H9 (cell line): ENCODE data around the gene DAZAP1. TPM values are rescaled to one million over a fixed set of nuclear protein-coding genes. Genes with fewer than 3 reads are reported as not detected.

Experiments used
- DNase-seq: peaks from one replicate; pipeline ENCODE4 v3.0.0-alpha.2; 2017
- H2AFZ ChIP-seq: one replicate; pipeline ENCODE4 v1.6.1; 2013; ENCODE audit warnings: mild to moderate bottlenecking, low read length, control low read depth, moderate library complexity
- H2AK5ac ChIP-seq: 2 replicates; pipeline ENCODE4 v1.6.1; 2013; ENCODE audit warnings: low read length, control low read depth, mixed read lengths; ENCODE audit not compliant: insufficient read length
- H2BK120ac ChIP-seq: one replicate; pipeline ENCODE4 v1.6.1; 2013; ENCODE audit warnings: low read depth, mild to moderate bottlenecking, low read length, control low read depth, inconsistent platforms; ENCODE audit not compliant: poor library complexity, severe bottlenecking
- H2BK12ac ChIP-seq: 2 replicates; pipeline ENCODE4 v1.6.1; 2013; ENCODE audit warnings: low read length, control low read depth, mixed read lengths, low read depth; ENCODE audit not compliant: insufficient read length
- H2BK15ac ChIP-seq: 2 replicates; pipeline ENCODE4 v1.6.1; 2013; ENCODE audit warnings: low read depth, low read length, control low read depth
- H2BK20ac ChIP-seq: one replicate; pipeline ENCODE4 v1.6.1; 2013; ENCODE audit warnings: low read depth, mild to moderate bottlenecking, low read length, control low read depth, inconsistent platforms; ENCODE audit not compliant: poor library complexity, severe bottlenecking
- H2BK5ac ChIP-seq: 2 replicates; pipeline ENCODE4 v1.6.1; 2013; ENCODE audit warnings: low read length, control low read depth, mixed read lengths; ENCODE audit not compliant: insufficient read length
- H3K14ac ChIP-seq: 2 replicates; pipeline ENCODE4 v1.6.1; 2013; ENCODE audit warnings: low read length, control low read depth; ENCODE audit not compliant: insufficient read depth
- H3K18ac ChIP-seq: 2 replicates; pipeline ENCODE4 v1.6.1; 2013; ENCODE audit warnings: low read depth, mild to moderate bottlenecking, mixed read lengths, low read length, control low read depth; ENCODE audit not compliant: insufficient read length
- H3K23ac ChIP-seq: 2 replicates; pipeline ENCODE4 v1.6.1; 2013; ENCODE audit warnings: low read length, control low read depth, mixed read lengths, low read depth; ENCODE audit not compliant: insufficient read length
- H3K23me2 ChIP-seq: 2 replicates; pipeline ENCODE4 v1.6.1; 2013; ENCODE audit warnings: low read depth, mild to moderate bottlenecking, mixed read lengths, low read length, control low read depth; ENCODE audit not compliant: insufficient read length, poor library complexity, severe bottlenecking
- H3K27ac ChIP-seq: 2 replicates; pipeline ENCODE4 v1.5.1; 2013; ENCODE audit warnings: low read length, control low read depth, mixed read lengths, low read depth; ENCODE audit not compliant: insufficient read length
- H3K27me3 ChIP-seq: 2 replicates; pipeline ENCODE4 v1.6.1; 2013; ENCODE audit warnings: low read length, control low read depth, inconsistent platforms; ENCODE audit not compliant: insufficient read depth
- H3K4ac ChIP-seq: 2 replicates; pipeline ENCODE4 v1.6.1; 2013; ENCODE audit warnings: low read depth, mild to moderate bottlenecking, control low read depth, inconsistent platforms, low read length, moderate library complexity
- H3K4me1 ChIP-seq: 2 replicates; pipeline ENCODE4 v1.6.1; 2013; ENCODE audit warnings: low read length, control low read depth, inconsistent platforms; ENCODE audit not compliant: insufficient read depth
- H3K4me2 ChIP-seq: 2 replicates; pipeline ENCODE4 v1.6.1; 2013; ENCODE audit warnings: low read length, control low read depth, mixed read lengths; ENCODE audit not compliant: insufficient read length, insufficient read depth
- H3K56ac ChIP-seq: 2 replicates; pipeline ENCODE4 v1.6.1; 2013; ENCODE audit warnings: low read depth, mild to moderate bottlenecking, mixed read lengths, low read length, control low read depth; ENCODE audit not compliant: insufficient read length
- H3K79me1 ChIP-seq: 2 replicates; pipeline ENCODE4 v1.6.1; 2013; ENCODE audit warnings: low read depth, mild to moderate bottlenecking, moderate library complexity, low read length, control low read depth, inconsistent platforms; ENCODE audit not compliant: insufficient read depth, poor library complexity, severe bottlenecking
- H3K79me2 ChIP-seq: 2 replicates; pipeline ENCODE4 v1.6.1; 2013; ENCODE audit warnings: low read length, control low read depth, inconsistent platforms; ENCODE audit not compliant: insufficient read depth
- H3K9ac ChIP-seq: 2 replicates; pipeline ENCODE4 v1.6.1; 2013; ENCODE audit warnings: low read length, control low read depth, mixed read lengths; ENCODE audit not compliant: insufficient read length; ENCODE audit errors: extremely low read depth
- H3K9me3 ChIP-seq: one replicate; pipeline ENCODE4 v1.6.1; 2013; ENCODE audit warnings: low read depth, low read length, inconsistent platforms; ENCODE audit not compliant: control insufficient read depth
- H3T11ph ChIP-seq: one replicate; pipeline ENCODE4 v1.6.1; 2013; ENCODE audit warnings: mild to moderate bottlenecking, low read length, control low read depth, inconsistent platforms
- H4K20me1 ChIP-seq: one replicate; pipeline ENCODE4 v1.6.1; 2013; ENCODE audit not compliant: control insufficient read depth, insufficient read length, insufficient read depth
- H4K5ac ChIP-seq: 2 replicates; pipeline ENCODE4 v1.6.1; 2013; ENCODE audit warnings: low read depth, mild to moderate bottlenecking, mixed read lengths, low read length, control low read depth; ENCODE audit not compliant: insufficient read length
- H4K8ac ChIP-seq: replicated peaks from 2 replicates; pipeline ENCODE4 v1.6.1; 2013; ENCODE audit warnings: low read length, control low read depth, mixed read lengths, low read depth; ENCODE audit not compliant: insufficient read length
- H4K91ac ChIP-seq: 2 replicates; pipeline ENCODE4 v1.6.1; 2013; ENCODE audit warnings: low read depth, mild to moderate bottlenecking, moderate library complexity, mixed read lengths, low read length, control low read depth; ENCODE audit not compliant: insufficient read length
- H3K27ac Mint-ChIP-seq, 3 experiments: 2 replicates in 2 of 3; 3 replicates in 1 of 3; pipeline ENCODE4 v1.8.0; 2020 to 2021; ENCODE audit warnings: mixed read lengths in 3 of 3, mild to moderate bottlenecking in 1 of 3, moderate library complexity in 1 of 3
- H3K27me3 Mint-ChIP-seq: 2 replicates; pipeline ENCODE4 v1.8.0; 2021; ENCODE audit warnings: low read depth, mild to moderate bottlenecking, moderate library complexity, mixed read lengths
- H3K36me3 Mint-ChIP-seq, 3 experiments: 2 replicates in 2 of 3; 3 replicates in 1 of 3; pipeline ENCODE4 v1.8.0; 2020 to 2021; ENCODE audit warnings: low read depth in 3 of 3, mixed read lengths in 3 of 3; ENCODE audit not compliant: insufficient read depth in 1 of 3
- H3K4me1 Mint-ChIP-seq, 2 experiments: 2 replicates each; pipeline ENCODE4 v1.8.0; 2020; ENCODE audit warnings: mixed read lengths in 2 of 2
- H3K4me3 Mint-ChIP-seq, 2 experiments: 2 replicates in 1 of 2; 3 replicates in 1 of 2; pipeline ENCODE4 v1.8.0; 2020 to 2021; ENCODE audit warnings: mild to moderate bottlenecking in 2 of 2, mixed read lengths in 2 of 2, moderate library complexity in 1 of 2
- H3K9me3 Mint-ChIP-seq, 2 experiments: 2 replicates in 1 of 2; 3 replicates in 1 of 2; pipeline ENCODE4 v1.8.0; 2020; ENCODE audit warnings: mild to moderate bottlenecking in 2 of 2, mixed read lengths in 2 of 2, moderate library complexity in 1 of 2
- WGBS: extraction: QIAGEN DNeasy Blood & Tissue Kit; methylation state at CpG from one replicate; pipeline ENCODE4 v1.1.7; 2013; ENCODE audit warnings: missing lambda C conversion rate, low lambda C conversion rate, mixed read lengths; ENCODE audit not compliant: insufficient read length; ENCODE audit errors: extremely low coverage; 5-methylcytosine and 5-hydroxymethylcytosine counted together
- total RNA-seq: library from RNA; stranded (reverse); gene quantifications from 2 replicates; pipeline ENCODE4 v1.2.1, GENCODE V29; 2021
- TF ChIP-seq, protein P1 (sequence below): fragments of 200-600 bp; sonication (generic); conservative IDR thresholded peaks from 3 replicates; pipeline ENCODE4 v1.8.0; 2021; ENCODE audit warnings: antibody characterized with exemption, mild to moderate bottlenecking

DAZAP1 gene
- total RNA-seq, 1 experiment from 2014 or later = 265 TPM

DNA sequence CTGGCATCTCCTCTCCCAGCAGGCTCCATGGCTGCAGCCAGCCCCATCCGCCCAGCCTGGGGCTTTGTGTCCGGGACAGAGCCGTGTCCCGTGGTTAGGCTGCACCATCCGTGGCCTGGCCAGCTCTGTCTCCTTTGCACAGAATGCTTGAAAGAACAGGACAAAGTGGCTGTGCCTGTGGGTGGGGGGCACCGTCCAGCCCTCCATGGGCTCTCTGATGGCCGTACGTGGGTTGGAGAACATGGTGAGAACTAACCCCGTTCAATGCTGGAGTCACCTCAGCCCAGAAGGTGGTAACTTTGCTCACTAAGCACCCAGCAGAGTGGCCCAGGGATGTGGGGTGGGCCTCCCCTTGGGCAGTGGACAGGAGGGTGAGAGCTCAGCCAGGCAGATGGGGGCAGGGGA lies 33.6 kb downstream of the DAZAP1 start:
- Histone ChIP-seq H2BK15ac (no peak overlapping the region), H3T11ph (no peak overlapping the region), H4K20me1 (no peaks in the 10 kb centered on the region), H4K8ac (no peak overlapping the region), H4K91ac (no peak overlapping the region), H3K23ac (no peak overlapping the region), H2BK12ac (no peak overlapping the region), H3K4me1 (no peaks in the 10 kb centered on the region), H2BK120ac (no peak overlapping the region), H3K9ac (no peak overlapping the region), H3K14ac (no peak overlapping the region; the same call in 1 of the 2 replicates), H4K5ac (no peak overlapping the region), H3K56ac (no peak overlapping the region), H2BK20ac (no peak overlapping the region), H2BK5ac (no peak overlapping the region), H3K4ac (no peak overlapping the region), H3K9me3 (no peaks in the 10 kb centered on the region), H2AFZ (no peak overlapping the region), H3K27me3 (no peaks in the 10 kb centered on the region), H2AK5ac (no peak overlapping the region), H3K23me2 (peaks cover 5% of the 10 kb centered on the region), H3K27ac (no peak overlapping the region), H3K18ac (no peak overlapping the region), H3K4me2 (no peak overlapping the region), H3K79me1 (peaks cover 12% of the 10 kb centered on the region), H3K79me2 (peaks cover 11% of the 10 kb centered on the region; the same call in 1 of the 2 replicates)
- peak overlapping the region; percentile 96 to 98 for H3K4me3 Mint-ChIP-seq
- H3K36me3 Mint-ChIP-seq = peaks cover 29 to 50% (median 41%) of the 10 kb centered on the region in 3 experiments
- WGBS = no CpG with 5 or more reads among the region's 9 CpGs
- H3K4me1 Mint-ChIP-seq = peaks cover 0 to 22% of the 10 kb centered on the region in 2 experiments
- peak overlapping the region in 1 of 3 experiments; percentile 92; a peak in 2 of 7 replicates for H3K27ac Mint-ChIP-seq
- no peaks in the 10 kb centered on the region for H3K9me3 Mint-ChIP-seq
- DNase-seq = no peak
- TF ChIP-seq, protein P1, sequence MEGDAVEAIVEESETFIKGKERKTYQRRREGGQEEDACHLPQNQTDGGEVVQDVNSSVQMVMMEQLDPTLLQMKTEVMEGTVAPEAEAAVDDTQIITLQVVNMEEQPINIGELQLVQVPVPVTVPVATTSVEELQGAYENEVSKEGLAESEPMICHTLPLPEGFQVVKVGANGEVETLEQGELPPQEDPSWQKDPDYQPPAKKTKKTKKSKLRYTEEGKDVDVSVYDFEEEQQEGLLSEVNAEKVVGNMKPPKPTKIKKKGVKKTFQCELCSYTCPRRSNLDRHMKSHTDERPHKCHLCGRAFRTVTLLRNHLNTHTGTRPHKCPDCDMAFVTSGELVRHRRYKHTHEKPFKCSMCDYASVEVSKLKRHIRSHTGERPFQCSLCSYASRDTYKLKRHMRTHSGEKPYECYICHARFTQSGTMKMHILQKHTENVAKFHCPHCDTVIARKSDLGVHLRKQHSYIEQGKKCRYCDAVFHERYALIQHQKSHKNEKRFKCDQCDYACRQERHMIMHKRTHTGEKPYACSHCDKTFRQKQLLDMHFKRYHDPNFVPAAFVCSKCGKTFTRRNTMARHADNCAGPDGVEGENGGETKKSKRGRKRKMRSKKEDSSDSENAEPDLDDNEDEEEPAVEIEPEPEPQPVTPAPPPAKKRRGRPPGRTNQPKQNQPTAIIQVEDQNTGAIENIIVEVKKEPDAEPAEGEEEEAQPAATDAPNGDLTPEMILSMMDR = no peak
- H3K27me3 Mint-ChIP-seq = peaks cover 12% of the 10 kb centered on the region
